Kidney (tissue), 14 donors: ENCODE data around the gene S1PR3. TPM values are rescaled to one million over a fixed set of nuclear protein-coding genes. Genes with fewer than 3 reads are reported as not detected.

Experiments used
- DNase-seq, 5 donors: peaks; one replicate each; pipeline ENCODE4 v3.0.0-alpha.2; 2013 to 2020
- FAIRE-seq: peaks from 2 replicates; lab custom pipeline; 2012; peaks lifted over from hg19 to GRCh38; lab: Jason Lieb, UNC
- H3K27ac ChIP-seq, 2 donors: one replicate each; pipeline ENCODE4 v1.7.0; 2013; ENCODE audit warnings: low read depth in 2 of 2, low read length in 2 of 2, inconsistent platforms in 1 of 2
- H3K27me3 ChIP-seq: one replicate; pipeline ENCODE4 v1.7.1; 2013; ENCODE audit warnings: low read length, inconsistent platforms; ENCODE audit not compliant: control insufficient read depth, insufficient read depth
- H3K36me3 ChIP-seq, 3 donors: one replicate each; pipeline versions ENCODE4 v1.7.0 to v1.7.1; 2013; ENCODE audit warnings: low read length in 3 of 3, control low read depth in 1 of 3, inconsistent platforms in 1 of 3; ENCODE audit not compliant: insufficient read depth in 3 of 3, control insufficient read depth in 2 of 3
- H3K4me1 ChIP-seq, 3 donors: one replicate each; pipeline versions ENCODE4 v1.7.0 to v1.7.1; 2013; ENCODE audit warnings: low read length in 3 of 3, inconsistent platforms in 1 of 3, low read depth in 1 of 3; ENCODE audit not compliant: control insufficient read depth in 2 of 3, insufficient read depth in 2 of 3
- H3K4me3 ChIP-seq, 3 donors: one replicate each; pipeline versions ENCODE4 v1.7.0 to v1.8.1; 2013; ENCODE audit warnings: low read length in 3 of 3, control low read depth in 1 of 3, inconsistent platforms in 1 of 3
- H3K9ac ChIP-seq, 3 donors: one replicate each; pipeline versions ENCODE4 v1.7.0 to v1.7.1; 2013; ENCODE audit warnings: low read length in 3 of 3, control low read depth in 1 of 3, inconsistent platforms in 1 of 3
- H3K9me3 ChIP-seq, 3 donors: one replicate each; pipeline versions ENCODE4 v1.7.0 to v1.7.1; 2013; ENCODE audit warnings: low read length in 3 of 3, control low read depth in 1 of 3, inconsistent platforms in 1 of 3; ENCODE audit not compliant: control insufficient read depth in 2 of 3, insufficient read depth in 1 of 3
- intact Hi-C: fragments of 100-400 bp; cut with DNase I; formaldehyde crosslinking; loops from one replicate; pipeline ENCODE4 v1.11.1; 2022
- polyA plus RNA-seq: library from polyadenylated mRNA; stranded (reverse); fragments of 350-450 nt; fragmentation: Illumina TruSeq; extraction: RNeasy Lipid Tissue Mini Kit (QIAGEN cat#74804); gene quantifications from one replicate; pipeline ENCODE4 v1.2.3, GENCODE V29; 2014; ENCODE audit warnings: low read depth, low replicate concordance; ENCODE audit not compliant: insufficient read depth
- total RNA-seq: library from RNA; stranded (reverse); fragmentation: NEBNext Ultra II Directional; extraction: Animal tissue kit (Norgen Biotek cat#: 25700); gene quantifications from one replicate; pipeline ENCODE4 v1.2.1, GENCODE V29; 2021
- TF ChIP-seq, protein P1 (sequence below): IDR thresholded peaks from 3 replicates; pipeline ENCODE4 v1.5.1; 2012; ENCODE audit warnings: mild to moderate bottlenecking, moderate library complexity, borderline replicate concordance; ENCODE audit not compliant: insufficient read depth; ENCODE audit errors: extremely low read depth
- donor health status: control.
- donor health status: control.
- donor health status: control.
- donor health status: control.
- donor health status: control.
- donor health status: DM: yes; HTN: yes; CAD: no.
- donor health status: Normal renal cell carcinoma (clear cell type).

Gene S1PR3
- total and polyA plus RNA-seq, 2 donors from 2014 or later, result 12.4 to 36.4 TPM

DNA sequence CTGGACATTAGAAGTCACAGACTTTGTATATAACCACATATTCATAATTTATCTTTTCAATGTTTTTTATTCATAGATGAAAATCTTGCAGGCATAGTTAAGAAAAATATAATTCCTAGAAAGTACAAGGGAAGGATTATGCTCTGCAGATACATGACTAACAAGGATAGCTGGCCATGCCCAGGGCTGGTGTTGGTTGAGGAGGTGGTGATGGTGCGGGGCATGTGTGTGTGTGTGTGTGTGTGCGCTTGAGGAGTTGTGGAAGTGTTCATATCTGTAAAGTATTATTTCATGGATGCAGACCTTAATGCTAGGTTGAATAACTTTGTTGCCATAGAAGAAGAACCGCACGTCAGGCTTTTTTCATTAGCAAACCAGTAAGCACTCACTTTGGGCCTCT, 1.3 kb downstream of the S1PR3 start:
- TF ChIP-seq, protein P1, sequence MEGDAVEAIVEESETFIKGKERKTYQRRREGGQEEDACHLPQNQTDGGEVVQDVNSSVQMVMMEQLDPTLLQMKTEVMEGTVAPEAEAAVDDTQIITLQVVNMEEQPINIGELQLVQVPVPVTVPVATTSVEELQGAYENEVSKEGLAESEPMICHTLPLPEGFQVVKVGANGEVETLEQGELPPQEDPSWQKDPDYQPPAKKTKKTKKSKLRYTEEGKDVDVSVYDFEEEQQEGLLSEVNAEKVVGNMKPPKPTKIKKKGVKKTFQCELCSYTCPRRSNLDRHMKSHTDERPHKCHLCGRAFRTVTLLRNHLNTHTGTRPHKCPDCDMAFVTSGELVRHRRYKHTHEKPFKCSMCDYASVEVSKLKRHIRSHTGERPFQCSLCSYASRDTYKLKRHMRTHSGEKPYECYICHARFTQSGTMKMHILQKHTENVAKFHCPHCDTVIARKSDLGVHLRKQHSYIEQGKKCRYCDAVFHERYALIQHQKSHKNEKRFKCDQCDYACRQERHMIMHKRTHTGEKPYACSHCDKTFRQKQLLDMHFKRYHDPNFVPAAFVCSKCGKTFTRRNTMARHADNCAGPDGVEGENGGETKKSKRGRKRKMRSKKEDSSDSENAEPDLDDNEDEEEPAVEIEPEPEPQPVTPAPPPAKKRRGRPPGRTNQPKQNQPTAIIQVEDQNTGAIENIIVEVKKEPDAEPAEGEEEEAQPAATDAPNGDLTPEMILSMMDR, result no peak
- peaks cover 0 to 13% (median 5%) of the 10 kb centered on the region in 3 donors for H3K4me1 ChIP-seq
- peaks cover 0 to 2% (median 0%) of the 10 kb centered on the region in 3 donors for H3K36me3 ChIP-seq
- H3K27me3 ChIP-seq, result no peaks in the 10 kb centered on the region
- DNase-seq, result peak in 1 of 5 donors; percentile 5
- peak overlapping the region; percentile 73 to 85 (median 82) for H3K4me3 ChIP-seq
- intact Hi-C loops, result no loop called here
- peak overlapping the region in 1 of 2 donors; percentile 47 for H3K27ac ChIP-seq
- H3K9ac ChIP-seq, result peak overlapping the region in 2 of 3 donors; percentile 29 to 75
- no peaks in the 10 kb centered on the region for H3K9me3 ChIP-seq
- FAIRE-seq, result no peak

- Histone ChIP-seq H3K9me3 (no peaks in the 10 kb centered on the region), H3K27ac (peak overlapping the region; percentile 35 to 47), H3K36me3 (peaks cover 0 to 2% (median 0%) of the 10 kb centered on the region in 3 donors), H3K9ac (peak overlapping the region; percentile 38 to 75 (median 44)), H3K27me3 (no peaks in the 10 kb centered on the region), H3K4me1 (peaks cover 0 to 13% (median 7%) of the 10 kb centered on the region in 3 donors), H3K4me3 (peak overlapping the region; percentile 73 to 85 (median 82))
- FAIRE-seq, result no peak
- TF ChIP-seq, protein P1, result no peak
- intact Hi-C loops, result no loop called here
- DNase-seq, result peak in 2 of 5 donors; percentile 2 to 29
These were observed 2.1 kb downstream of the S1PR3 start for GRCh38 chr9:88993327-88993726.

GRCh38 chr9:88993871-88994460, 2.7 kb downstream of the S1PR3 start:
- DNase-seq, result peak in 1 of 5 donors; percentile 7
- H3K4me3 ChIP-seq, result peak overlapping the region; percentile 25 to 85 (median 73)
- H3K9me3 ChIP-seq, result no peaks in the 10 kb centered on the region
- H3K9ac ChIP-seq, result peak overlapping the region in 2 of 3 donors; percentile 38 to 75
- intact Hi-C loops, result no loop called here
- no peaks in the 10 kb centered on the region for H3K27me3 ChIP-seq
- H3K36me3 ChIP-seq, result peaks cover 0 to 2% (median 0%) of the 10 kb centered on the region in 3 donors
- H3K27ac ChIP-seq, result peak overlapping the region; percentile 16 to 35
- TF ChIP-seq, protein P1, result no peak
- H3K4me1 ChIP-seq, result peaks cover 0 to 13% (median 7%) of the 10 kb centered on the region in 3 donors
- no peak for FAIRE-seq
